GM21390 (cell line): ENCODE measurements around the gene GDPD5.

Source experiments
- ATAC-seq: cut with Tn5 transposase; IDR thresholded peaks from one replicate; pipeline ENCODE4 v1.9.1; 2021; ENCODE audit not compliant: unreplicated experiment

Gene GDPD5

DNA sequence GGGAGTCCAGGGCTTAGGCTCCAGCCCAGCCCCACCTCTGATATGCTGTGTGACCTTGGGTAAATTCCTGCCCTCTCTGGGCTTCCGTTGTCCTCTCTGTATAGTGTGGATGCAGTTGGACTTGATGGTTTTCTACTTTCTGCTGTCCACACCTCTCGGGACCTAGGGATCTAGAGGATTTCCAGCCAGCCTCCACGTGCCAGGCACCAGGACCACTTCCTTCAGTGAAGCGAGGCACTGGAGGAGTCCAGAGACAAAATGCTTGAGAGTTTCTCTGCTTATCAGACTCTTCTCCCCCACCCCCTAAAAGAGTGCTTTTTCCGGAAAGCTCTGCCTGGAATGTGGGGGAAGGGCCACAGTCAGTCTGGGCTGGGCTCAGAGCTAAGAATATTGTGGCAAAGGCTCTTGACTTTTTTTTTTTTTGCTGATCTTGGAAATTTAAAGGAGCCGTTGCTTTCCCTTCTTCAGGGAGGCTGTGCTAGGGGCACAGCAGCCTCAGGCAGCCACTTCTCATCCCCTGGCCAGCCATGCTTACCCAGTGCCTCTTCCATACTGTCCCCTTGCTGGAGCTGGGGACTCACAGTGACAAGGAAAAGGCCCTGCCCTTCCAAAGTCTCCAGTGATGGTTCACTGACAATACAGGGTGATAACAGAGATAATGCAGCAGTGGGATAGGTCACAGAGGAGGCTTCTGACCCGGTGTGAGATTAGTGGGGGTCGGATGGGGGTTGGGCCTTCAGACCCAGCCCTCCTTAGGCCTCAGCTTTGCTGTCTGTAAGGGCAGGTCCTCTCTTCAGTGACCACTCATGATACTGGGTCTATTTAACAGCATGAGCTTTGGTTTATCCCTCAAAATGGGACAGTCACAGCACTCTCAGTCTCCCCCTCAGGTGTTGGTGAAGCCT is 33.5 kb upstream of the GDPD5 start:
- ATAC-seq: no peak

DNA sequence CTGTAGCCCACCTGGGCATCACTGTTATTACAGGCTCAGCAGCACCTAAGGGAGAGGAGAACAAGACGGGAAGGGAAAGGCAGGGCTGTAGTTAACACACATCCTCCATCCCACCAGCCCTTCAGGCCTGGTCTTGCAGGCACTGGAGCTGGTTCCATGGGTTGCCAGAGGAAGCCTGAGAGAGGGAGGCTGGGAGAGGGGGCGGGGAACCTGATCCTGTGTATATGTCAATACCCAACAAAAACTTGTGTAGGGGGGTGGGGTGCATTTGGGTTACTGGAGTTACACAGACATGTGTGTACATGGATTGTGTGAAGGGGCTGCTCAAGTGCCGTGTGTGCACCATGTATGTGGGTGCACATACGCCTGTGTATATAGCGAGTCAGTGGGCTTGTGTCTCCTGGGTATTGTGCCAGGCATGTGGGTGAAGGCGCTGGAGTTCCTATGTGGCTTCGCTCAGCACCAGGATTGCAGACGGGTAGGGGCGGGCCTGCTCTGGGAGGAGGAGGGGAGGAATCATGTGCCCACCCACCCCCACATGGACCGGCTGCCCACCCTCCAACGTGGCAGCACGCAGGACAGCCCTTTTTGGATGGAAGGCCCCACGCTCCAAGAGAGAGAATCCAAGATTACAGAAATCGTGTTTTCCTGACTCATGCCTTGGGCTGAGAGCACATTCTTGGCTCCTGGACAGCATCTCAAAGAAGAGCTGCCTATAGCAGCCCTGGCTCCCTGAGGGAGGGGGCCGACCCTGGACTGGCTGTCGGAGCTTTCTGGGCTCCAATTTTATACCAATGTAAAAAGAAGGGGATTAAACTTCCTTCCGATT is 32.1 kb upstream of the GDPD5 start:
- ATAC-seq: no peak

GRCh38 chr11:75556275-75556674 is 30.5 kb upstream of the GDPD5 start:
- no peak for ATAC-seq

DNA sequence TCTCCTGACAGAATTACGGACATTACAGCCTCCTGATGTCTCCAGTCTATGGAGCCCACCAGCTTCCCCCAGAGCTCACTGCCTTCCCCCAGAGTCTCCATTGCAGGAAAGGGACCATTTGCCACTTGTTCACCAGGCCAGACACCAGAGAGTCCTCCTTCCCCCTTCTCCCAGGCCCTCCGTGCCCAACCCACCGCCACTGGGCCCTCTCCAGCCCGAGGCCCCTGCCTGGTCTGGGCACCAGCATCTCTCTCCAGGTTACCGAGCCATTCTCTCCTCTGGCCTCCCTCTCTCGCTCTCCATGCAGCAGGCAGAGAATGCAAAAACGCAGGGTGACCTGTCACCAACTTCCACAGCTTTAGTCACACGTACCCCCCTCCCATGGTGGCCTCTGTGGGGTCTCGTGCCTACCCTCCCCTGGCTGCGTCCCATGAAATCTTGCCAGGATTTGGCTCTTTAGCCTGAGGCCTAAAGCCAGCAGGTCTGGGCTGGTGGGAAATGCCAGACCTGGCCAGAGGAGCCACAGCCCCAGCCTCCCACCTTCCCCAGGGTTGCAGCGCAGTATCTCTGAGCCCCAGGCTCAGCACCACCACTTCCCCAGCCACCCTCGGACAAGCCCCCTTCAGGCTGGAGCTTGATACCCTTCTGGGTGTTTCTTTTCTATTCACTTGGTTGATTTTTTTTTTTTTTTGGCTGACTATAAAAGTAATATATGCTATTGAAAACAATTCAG is 29.5 kb upstream of the GDPD5 start:
- ATAC-seq: no peak

DNA sequence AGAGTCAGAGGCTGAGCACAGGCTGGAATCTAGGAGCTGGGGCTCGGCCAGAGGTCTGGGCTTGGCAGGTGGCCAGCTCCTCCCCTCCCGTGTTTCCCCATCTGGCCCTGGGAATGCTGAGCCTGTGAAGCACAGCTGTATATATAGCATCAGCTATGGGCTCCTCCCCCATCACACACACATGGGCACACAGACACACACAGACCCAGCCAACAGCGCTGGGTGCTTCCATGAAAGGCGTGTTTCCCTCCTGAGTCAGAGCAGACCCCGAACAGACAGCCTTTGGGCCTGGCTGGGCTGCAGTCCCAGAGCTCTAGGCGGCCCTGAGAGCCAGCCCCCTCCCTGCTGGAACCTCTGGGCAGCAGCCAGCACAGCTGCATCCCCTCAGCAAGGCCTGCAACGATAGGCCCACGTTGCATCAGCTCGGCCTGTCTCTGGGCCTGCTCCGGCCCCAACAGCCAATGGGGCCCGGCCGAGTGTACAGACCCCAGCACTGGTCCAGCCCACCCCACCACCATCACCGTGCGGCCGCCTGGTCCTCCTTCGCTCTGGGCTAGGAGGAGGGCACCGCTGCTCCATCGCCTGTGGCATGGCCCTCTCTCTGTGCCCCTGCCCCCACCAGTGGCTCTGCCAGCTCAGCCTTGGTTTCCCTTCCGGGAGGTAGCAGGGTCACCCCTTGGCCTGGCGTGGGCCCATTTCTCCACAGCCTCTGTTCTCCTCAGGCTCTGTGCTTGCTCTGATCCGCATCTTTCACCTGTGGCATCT is 28.7 kb upstream of the GDPD5 start:
- no peak for ATAC-seq

DNA sequence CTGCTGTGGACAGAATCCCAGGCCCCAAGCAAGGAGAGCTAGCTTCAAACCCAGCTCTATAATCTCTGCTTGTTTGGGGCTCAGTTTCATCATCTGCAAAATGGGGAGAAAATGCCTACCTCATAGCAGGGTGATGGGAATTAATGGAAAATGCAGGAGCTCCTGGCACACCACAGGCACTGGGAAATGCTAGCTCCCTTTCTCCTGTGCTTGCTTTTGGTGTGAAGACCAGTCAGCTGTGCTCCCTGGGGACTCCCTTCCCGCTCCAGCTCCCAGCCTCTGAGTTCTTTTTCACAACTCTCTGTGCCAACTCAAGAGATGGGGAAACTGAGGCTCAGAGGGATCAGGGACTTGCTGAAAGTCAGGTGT is 28.1 kb upstream of the GDPD5 start:
- no peak for ATAC-seq

DNA sequence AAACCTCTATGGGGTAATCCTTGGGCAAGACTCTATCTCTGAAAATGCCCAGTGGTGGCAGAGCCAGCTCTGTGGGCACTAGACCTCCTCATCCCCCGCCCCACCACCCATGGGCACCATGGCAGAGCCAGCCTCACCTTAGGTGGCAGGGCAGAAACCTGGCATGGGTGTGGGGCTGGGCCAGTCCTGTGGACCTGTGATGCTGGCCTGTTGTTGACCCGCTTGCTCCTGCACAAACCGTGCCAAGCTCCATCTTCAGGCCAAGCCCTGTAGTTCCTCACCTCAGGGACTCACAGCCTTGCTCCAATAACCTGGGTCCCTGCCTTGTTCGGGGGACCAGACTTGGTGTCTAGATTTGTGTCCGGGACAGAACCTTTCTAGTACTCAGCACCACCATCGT is 27.4 kb upstream of the GDPD5 start:
- ATAC-seq: no peak

GRCh38 chr11:75549370-75549958 is 23.7 kb upstream of the GDPD5 start:
- no peak for ATAC-seq

DNA sequence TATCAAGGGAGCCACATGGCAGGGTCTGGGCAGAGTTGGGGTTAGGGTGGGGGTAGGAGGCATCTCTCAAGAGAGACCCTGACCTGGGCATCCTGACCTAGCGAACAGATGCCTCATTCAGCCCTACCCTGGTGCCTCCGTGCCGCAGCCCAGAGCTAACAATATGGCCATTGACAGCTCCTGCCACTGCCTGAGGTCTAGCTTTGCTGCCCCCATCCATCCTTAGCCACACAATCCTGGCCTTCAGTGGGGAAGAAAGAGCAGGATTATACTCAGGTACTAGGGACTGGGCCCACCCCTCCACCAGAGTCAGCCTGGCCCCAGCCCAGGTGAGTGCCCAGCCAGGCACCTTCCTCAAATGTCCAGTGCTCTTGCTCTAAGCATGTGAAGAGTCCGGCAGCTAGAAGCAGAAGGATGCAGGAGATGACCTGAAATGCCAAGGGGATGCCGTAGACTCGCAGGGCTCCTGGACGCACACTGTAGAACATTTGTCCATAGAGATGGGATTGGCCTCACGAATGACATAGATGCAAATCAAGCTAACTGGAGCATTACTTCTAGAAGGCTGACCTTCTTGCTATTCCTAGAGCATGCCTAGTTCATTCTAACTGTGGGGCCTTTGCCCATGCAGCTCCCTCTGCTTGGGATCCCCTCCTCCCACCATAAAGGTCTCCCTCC is 23.0 kb upstream of the GDPD5 start:
- ATAC-seq: no peak

GRCh38 chr11:75547617-75548058 is 21.9 kb upstream of the GDPD5 start:
- ATAC-seq: no peak

GRCh38 chr11:75547177-75547576 is 21.4 kb upstream of the GDPD5 start:
- no peak for ATAC-seq

DNA sequence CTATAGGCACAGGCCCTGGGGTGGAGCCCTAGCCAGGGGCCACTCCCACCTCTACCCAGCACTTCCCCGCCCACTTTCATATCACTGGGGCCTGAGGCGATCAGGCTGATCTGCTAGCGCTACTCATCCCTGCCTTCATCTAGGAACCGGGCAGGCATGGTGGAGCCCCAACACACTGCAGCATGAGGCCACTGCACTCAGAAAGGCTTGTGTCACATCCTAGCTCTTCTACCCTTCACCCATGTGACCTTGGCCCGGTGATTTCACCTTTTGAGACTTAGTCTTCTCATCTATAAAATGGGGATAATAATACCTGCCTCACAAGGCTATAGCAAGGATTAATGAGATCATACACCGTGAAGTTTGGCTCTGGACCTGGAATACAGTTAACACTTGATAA is 18.1 kb upstream of the GDPD5 start:
- ATAC-seq: no peak

GRCh38 chr11:75542088-75542438 is 16.3 kb upstream of the GDPD5 start:
- ATAC-seq: no peak

GRCh38 chr11:75541193-75542087 is 15.7 kb upstream of the GDPD5 start:
- no peak for ATAC-seq

DNA sequence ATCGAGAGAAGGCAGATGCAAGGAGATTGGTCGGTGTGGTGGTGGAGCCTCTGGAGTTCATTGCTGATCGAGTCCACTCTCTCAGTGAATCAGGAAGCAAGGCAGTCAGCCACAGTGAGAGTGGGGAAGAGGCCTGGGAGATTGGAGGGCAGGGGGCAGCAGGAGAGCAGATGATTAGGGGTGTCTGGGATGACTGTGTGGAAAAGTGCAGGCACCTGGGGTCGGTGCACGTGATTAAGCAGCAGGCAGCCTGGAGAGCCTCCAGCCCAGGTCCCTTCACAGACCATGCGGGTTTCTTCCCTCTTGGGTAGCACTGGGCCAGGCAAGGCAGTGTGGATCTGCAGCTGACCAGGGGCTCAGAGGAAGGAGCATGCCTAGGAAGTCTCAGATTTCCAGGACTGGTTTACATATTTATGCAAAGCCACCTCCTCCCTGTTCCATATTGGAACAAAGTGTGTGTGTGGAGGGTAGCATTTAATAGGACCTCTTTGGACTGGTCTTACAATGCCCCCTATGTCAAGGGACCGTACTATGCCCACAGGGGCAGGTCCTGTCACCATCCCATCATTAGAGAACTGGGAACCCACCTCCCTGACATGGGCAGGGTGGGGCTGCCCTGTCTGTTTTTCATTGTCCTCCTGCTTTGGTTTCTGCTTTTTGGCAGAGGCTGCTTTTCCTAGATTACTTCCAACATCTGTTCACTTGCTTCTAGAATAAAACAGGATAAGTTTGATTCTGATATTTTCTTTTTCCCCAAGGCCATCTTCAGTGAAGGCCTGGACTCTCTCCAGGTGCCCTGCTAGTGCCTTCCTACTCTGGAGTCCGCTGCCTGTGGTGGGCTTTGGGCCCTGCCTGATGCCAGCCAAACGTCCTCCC is 14.0 kb upstream of the GDPD5 start:
- ATAC-seq: no peak

DNA sequence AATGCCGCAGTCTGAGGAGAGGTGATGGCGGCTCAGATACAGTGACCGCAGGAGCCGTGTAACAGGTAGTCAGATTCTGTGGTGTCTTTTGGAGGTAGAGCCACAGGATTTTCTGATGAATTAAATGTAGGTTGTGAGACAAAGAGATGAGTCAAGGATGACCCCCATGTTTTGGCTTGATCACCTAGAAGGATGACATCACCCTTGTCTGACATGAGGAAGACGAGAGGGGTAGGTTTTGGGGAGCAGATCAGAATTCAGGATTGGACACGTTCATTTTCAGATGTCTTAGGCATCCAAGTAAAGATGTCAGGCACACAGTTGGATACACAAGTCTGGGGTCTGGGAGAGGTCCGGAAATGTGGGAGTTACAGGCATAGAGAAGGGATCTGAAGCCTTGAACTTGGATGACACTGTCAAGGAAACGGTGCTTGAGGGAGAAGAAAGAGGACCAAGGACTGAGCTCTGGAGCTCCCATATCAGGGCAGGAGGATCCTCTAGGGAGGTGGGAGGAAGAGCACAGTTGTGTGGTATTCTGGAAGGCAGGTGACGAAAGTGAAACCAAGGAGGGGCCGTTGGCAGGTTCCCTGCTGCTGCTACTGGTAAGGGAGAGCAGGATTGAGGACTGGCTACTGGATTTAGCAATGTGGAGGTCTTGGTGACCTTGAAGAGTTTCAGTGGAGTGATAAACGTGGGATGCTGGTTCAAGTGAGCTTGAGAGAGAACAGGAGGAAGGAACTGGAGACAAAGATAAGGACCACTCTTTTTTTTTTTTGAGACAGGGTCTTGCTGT is 12.6 kb upstream of the GDPD5 start:
- no peak for ATAC-seq

GRCh38 chr11:75537740-75538139 is 12.0 kb upstream of the GDPD5 start:
- ATAC-seq: no peak
